ENCODE results near the gene STAC3.
A peak's percentile ranks its signal among the peaks of the same experiment; 100 is the strongest.

The STAC3 gene

DNA sequence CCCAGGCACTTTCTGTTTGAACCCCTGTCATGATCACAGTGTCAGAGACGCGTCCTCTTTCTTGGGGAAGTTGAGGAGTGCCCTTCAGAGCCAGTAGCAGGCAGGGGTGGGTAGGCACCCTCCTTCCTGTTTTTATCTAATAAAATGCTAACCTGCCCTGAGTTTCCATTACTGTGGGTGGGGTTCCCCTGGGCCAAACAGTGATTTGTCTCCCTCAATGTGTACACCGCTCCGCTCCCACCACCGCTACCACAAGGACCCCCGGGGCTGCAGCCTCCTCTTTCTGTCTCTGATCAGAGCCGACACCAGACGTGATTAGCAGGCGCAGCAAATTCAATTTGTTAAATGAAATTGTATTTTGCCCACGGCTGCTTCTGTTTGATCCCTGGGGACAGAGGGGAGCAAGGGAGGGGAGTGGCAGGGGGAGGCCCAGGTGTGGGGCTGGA is 16.4 kb downstream of the STAC3 start:
- H3K4me3 ChIP-seq (ENCODE audit: low read length): no peak overlapping the region
- TF ChIP-seq, protein P1, sequence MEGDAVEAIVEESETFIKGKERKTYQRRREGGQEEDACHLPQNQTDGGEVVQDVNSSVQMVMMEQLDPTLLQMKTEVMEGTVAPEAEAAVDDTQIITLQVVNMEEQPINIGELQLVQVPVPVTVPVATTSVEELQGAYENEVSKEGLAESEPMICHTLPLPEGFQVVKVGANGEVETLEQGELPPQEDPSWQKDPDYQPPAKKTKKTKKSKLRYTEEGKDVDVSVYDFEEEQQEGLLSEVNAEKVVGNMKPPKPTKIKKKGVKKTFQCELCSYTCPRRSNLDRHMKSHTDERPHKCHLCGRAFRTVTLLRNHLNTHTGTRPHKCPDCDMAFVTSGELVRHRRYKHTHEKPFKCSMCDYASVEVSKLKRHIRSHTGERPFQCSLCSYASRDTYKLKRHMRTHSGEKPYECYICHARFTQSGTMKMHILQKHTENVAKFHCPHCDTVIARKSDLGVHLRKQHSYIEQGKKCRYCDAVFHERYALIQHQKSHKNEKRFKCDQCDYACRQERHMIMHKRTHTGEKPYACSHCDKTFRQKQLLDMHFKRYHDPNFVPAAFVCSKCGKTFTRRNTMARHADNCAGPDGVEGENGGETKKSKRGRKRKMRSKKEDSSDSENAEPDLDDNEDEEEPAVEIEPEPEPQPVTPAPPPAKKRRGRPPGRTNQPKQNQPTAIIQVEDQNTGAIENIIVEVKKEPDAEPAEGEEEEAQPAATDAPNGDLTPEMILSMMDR (conservative IDR thresholded peaks at IDR 0.05; ENCODE audit: low read depth, low read length): no peak
- DNase-seq (ENCODE audit: low read depth): no peak

DNA sequence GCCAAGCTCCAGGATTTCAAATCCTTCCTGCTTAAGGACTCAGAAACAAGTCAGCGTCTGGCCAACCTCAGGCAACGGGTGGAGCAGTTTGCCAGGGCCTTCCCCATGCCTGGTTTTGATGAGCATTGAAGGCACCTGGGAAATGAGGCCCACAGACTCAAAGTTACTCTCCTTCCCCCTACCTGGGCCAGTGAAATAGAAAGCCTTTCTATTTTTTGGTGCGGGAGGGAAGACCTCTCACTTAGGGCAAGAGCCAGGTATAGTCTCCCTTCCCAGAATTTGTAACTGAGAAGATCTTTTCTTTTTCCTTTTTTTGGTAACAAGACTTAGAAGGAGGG is 16.8 kb downstream of the STAC3 start:
- DNase-seq (ENCODE audit: low read depth): no peak
- TF ChIP-seq, protein P1 (conservative IDR thresholded peaks at IDR 0.05; ENCODE audit: low read depth, low read length): no peak
- no peak overlapping the region for H3K4me3 ChIP-seq (ENCODE audit: low read length)

DNA sequence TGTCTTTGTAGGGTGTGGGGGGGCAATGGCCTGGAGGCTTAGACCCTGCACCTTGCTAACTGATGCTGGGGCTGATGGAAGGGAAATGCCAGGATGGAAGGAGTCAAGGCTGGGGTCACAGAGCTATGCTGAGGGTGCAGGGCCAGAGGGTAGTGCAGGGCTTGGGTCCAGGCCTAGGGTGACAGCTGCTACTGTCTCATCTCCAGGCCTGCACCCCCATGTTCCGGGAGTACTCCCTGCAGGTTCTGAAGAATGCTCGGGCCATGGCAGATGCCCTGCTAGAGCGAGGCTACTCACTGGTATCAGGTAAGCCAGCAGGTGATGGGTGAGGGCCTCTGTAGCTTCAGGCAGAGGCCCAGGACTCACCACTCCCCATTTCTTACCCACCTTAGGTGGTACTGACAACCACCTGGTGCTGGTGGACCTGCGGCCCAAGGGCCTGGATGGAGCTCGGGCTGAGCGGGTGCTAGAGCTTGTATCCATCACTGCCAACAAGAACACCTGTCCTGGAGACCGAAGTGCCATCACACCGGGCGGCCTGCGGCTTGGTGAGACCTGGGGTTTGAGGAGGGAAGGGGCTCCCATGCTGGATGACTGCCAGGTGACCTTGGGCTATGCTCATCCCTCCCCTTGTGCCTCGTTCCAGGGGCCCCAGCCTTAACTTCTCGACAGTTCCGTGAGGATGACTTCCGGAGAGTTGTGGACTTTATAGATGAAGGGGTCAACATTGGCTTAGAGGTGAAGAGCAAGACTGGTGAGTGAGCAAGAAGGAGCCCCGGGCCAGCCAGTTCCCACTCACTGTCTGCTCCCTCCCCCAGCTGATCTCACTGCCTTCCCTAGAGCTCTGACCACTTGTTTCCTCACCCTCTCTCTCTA is 17.4 kb downstream of the STAC3 start:
- DNase-seq (ENCODE audit: low read depth): no peak
- H3K4me3 ChIP-seq (ENCODE audit: low read length): no peak overlapping the region
- TF ChIP-seq, protein P1 (conservative IDR thresholded peaks at IDR 0.05; ENCODE audit: low read depth, low read length): no peak

DNA sequence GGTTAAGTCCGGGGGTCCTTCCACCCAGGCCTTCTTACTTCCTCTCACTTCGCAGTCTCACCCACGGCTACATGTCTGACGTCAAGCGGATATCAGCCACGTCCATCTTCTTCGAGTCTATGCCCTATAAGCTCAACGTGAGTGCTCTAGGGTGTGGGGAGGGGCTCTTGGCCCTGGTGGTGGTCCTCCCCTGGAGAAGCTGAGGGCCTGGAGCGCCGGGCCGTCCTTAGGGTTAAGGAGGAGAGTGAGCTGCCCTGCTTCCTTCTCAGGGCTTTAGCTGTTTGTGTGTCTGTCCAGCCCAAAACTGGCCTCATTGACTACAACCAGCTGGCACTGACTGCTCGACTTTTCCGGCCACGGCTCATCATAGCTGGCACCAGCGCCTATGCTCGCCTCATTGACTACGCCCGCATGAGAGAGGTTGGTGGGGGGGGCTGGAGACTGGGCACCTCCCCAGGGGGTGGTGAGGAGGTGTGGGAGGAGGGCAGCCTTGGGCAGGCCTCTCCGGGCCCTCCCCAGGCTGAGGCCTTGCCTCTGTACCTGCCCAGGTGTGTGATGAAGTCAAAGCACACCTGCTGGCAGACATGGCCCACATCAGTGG is 18.7 kb downstream of the STAC3 start:
- H3K4me3 ChIP-seq (ENCODE audit: low read length): no peak overlapping the region
- no peak for DNase-seq (ENCODE audit: low read depth)
- TF ChIP-seq, protein P1 (conservative IDR thresholded peaks at IDR 0.05; ENCODE audit: low read depth, low read length): no peak

DNA sequence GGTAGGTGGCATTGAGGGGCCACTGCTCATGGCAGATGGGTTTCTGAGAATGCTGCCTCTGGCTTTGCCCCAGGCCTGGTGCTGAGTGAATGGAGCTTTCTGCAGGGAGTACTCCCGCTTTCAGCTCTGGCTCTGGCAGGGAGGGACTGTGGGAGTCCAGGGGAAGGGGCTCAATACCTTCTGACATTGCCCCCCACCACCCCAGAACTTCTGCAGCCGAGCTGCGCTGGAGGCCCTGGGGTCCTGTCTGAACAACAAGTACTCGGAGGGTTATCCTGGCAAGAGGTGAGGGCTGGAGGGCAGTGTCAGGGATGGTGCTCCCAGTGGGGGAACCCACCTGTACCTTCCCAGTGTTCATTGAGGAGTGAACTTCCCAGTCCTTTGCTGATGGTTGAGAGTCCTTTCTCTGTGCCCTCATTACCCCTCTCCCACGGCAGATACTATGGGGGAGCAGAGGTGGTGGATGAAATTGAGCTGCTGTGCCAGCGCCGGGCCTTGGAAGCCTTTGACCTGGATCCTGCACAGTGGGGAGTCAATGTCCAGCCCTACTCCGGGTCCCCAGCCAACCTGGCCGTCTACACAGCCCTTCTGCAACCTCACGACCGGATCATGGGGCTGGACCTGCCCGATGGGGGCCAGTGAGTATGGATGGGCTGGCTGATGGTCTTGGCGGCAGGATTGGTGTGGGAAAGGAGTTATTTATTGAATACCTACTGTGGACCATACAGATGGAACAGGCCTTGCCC is 19.5 kb downstream of the STAC3 start:
- H3K4me3 ChIP-seq (ENCODE audit: low read length): no peak overlapping the region
- TF ChIP-seq, protein P1 (conservative IDR thresholded peaks at IDR 0.05; ENCODE audit: low read depth, low read length): no peak
- DNase-seq (ENCODE audit: low read depth): no peak

DNA sequence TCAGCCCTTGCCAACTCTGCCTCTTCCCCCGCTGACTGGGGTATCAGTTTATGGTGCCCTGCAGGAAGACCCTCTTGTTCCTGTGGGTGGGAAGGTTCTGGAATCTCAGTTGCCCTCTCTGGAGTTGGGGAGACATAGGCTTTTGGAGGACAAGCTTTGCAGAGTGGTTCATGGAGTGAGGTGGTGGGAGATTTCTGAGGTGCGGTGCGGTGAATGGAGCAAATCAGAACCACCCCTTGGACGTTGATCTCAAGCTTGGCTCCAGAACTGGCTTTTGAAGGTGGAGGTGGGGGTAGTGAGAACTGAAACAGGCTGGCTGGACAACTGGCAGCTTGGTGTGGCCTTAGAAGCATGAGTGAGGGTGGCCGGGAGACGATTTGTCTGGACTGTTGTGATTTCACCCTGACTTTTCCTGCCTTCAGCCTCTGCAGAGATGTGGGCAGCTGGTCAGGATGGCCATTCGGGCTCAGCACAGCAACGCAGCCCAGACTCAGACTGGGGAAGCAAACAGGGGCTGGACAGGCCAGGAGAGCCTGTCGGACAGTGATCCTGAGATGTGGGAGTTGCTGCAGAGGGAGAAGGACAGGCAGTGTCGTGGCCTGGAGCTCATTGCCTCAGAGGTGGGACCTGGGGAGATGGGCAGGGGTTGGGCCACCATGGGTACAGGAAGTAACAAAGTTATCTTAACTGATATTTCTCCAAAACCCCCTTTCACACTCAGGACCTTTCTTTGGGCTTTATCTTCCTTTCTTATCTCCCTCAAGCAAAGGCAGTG is 20.4 kb downstream of the STAC3 start:
- TF ChIP-seq, protein P1 (conservative IDR thresholded peaks at IDR 0.05; ENCODE audit: low read depth, low read length): no peak
- peak overlapping the region; percentile 90 for H3K4me3 ChIP-seq (ENCODE audit: low read length)
- no peak for DNase-seq (ENCODE audit: low read depth)
